GM10248 (cell line): ENCODE results near the gene KHK.

Experiments used
- CTCF ChIA-PET: fragments of 300-600 bp; sonication (Branson Sonifier 250); formaldehyde crosslinking; extraction: SDS; loops from one replicate; lab custom pipeline; 2021; ENCODE audit warnings: antibody characterized with exemption; lab: Yijun Ruan, JAX
- POLR2A ChIA-PET: fragments of 350-650 bp; sonication (Branson Sonifier 250); formaldehyde crosslinking; extraction: SDS; loops from one replicate; lab custom pipeline; 2020; ENCODE audit warnings: antibody characterized with exemption; lab: Yijun Ruan, JAX
- DNase-seq: peaks from one replicate; pipeline ENCODE4 v3.0.0; 2012; ENCODE audit errors: extremely low spot score
- TF ChIP-seq, protein P1 (sequence below): IDR thresholded peaks from 2 replicates; pipeline ENCODE4 v1.5.1; 2012; ENCODE audit warnings: mild to moderate bottlenecking, low read depth; ENCODE audit errors: extremely low read depth, missing control alignments, control extremely low read depth

The KHK gene

DNA sequence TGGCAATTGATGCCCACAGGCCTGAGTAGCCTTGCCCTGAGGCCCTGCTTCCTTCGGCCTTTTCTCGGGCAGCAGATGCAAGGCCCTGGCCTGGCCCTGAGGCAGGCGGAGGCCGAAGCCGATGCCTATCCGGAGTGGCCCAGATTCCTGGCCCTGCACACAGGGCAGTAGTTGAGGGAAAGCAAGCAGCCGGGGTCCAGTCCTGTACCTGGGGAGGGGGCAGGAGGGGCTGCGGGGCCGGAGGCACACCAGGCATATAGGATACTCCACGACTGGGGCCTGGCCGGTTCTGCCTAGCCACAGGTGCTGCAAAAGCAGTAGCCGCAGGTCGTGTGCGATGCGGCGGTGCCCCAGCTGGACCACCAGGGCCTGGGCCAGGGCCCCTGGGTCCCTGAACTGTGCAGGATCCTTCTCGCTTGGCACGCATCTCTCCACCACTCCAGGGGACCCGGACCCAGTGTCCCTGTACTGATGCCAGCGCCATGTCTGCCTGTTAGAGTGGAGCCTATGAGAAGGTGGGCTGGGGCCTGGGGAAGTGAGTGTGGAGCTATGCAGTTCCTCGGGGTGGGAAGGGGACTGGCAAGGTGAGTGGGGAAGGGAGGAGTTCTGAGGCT is 50.9 kb downstream of the KHK start:
- POLR2A ChIA-PET = interaction anchor here (0.7 kb wide), 1 partner anchor 98 kb away, joined by 3 read pairs; no protein-coding TSS in a partner anchor
- no peak for DNase-seq
- TF ChIP-seq, protein P1, sequence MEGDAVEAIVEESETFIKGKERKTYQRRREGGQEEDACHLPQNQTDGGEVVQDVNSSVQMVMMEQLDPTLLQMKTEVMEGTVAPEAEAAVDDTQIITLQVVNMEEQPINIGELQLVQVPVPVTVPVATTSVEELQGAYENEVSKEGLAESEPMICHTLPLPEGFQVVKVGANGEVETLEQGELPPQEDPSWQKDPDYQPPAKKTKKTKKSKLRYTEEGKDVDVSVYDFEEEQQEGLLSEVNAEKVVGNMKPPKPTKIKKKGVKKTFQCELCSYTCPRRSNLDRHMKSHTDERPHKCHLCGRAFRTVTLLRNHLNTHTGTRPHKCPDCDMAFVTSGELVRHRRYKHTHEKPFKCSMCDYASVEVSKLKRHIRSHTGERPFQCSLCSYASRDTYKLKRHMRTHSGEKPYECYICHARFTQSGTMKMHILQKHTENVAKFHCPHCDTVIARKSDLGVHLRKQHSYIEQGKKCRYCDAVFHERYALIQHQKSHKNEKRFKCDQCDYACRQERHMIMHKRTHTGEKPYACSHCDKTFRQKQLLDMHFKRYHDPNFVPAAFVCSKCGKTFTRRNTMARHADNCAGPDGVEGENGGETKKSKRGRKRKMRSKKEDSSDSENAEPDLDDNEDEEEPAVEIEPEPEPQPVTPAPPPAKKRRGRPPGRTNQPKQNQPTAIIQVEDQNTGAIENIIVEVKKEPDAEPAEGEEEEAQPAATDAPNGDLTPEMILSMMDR = no peak
- CTCF ChIA-PET = no interaction called here

DNA sequence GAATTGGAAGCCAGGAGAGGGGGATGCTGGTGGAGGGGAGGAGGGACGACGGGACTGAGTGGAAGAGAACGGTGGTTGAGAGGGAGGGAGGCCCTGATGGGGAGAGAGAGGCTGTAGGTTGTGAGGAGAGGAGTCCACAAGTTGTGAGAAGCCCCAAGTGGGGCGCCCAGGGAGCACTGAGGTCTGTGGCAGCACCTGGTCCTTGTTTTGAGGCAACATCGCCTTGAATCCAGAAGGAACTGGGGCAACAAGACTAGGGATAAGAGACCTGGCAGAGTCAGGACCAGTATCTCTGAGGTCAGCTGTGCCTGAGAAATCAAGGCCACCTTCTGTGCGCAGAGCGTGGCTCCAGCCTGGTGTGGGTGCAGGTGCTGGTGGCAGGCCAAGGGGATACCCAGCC is 51.5 kb downstream of the KHK start:
- ChIA-PET CTCF (interaction anchor here (1.5 kb wide), 1 partner anchor 20 kb away, joined by 3 read pairs; no protein-coding TSS in a partner anchor), POLR2A (no interaction called here)
- TF ChIP-seq, protein P1 = no peak
- no peak for DNase-seq

GRCh38 chr2:27139310-27139709 is 52.7 kb downstream of the KHK start, which contains the start of gene PRR30:
TSS of gene PRR30 (minus strand) at chr2:27139410. CDS start at chr2:27138329, 1,081 bp downstream.
- CTCF ChIA-PET = interaction anchor here (1.1 to 1.5 kb wide), 2 partner anchors 8 to 19 kb away, joined by 3 read pairs; no protein-coding TSS in a partner anchor
- POLR2A ChIA-PET = no interaction called here
- TF ChIP-seq, protein P1 = no peak
- DNase-seq = no peak

DNA sequence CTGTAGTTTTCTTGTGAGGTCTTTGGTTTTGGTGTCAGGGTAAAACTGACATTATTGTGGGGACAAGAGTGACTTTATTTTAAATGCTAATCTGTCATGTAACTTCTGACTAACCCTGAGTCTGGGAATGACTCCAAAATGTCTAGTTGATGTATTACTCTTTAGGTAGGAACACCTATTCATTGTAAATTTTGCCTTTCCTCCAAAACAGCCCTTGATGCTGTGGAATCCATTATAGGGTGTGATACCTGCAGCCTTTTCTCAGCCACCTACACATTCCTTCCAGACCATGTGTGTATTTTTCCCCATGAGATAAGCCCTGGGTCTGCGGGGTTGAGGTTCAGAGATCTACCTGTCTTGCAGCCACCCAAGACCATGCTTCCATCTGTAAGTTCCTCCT is 56.7 kb downstream of the KHK start:
- DNase-seq = no peak
- ChIA-PET POLR2A (no interaction called here), CTCF (interaction anchor here (1.0 kb wide), 1 partner anchor 17 kb away, joined by 3 read pairs; no protein-coding TSS in a partner anchor)
- TF ChIP-seq, protein P1 = no peak

DNA sequence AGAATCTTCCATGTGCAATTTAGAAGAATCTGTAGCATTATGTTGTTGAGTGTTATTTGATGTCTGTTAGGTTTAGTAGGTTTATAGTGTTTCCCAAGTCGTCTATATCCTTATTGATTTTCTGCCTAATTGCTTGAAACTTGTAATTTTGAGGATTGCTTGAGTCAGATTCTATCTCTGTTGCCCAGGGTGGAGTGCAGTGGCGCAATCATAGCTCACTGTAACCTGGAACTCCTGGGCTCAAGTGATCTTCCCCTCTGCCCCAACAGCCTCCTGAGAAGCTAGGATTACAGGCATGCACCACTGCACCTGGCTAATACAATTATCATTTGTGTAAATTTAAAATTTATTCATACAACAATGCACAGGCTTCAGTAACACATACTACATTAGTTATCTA is 59.1 kb downstream of the KHK start:
- ChIA-PET POLR2A (no interaction called here), CTCF (interaction anchor here (0.8 to 1.8 kb wide), 4 partner anchors 9 to 134 kb away, joined by 3 to 7 read pairs (median 3); partner anchors contain the start of gene PREB)
- TF ChIP-seq, protein P1 = no peak
- DNase-seq = no peak

DNA sequence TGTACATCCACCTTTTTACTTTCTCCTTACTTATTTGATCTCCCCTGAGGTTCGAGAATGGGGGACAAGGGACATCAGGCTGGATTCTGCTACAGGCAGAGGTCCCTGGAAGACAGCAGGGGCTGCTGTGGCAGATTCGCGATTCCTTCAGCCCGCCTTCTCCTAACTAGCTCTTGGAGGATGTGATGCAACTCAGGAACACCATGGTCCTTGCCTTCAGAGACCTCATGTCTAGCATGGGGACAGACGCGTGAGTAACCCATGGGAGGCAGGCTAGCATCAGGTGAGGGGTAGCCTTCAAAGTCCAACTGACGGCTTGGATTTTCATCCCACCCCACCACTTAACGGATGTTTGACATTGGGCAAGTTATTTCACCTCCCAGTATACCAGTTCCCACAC is 61.4 kb downstream of the KHK start:
- CTCF ChIA-PET = interaction anchor here (1.4 to 7.1 kb wide), 2 partner anchors 9 to 22 kb away, joined by 3 to 30 read pairs; partner anchors contain the start of gene PRR30
- POLR2A ChIA-PET = no interaction called here
- DNase-seq = no peak
- TF ChIP-seq, protein P1 = no peak
